Activated CD4-positive, CD25-positive, alpha-beta regulatory T cell treated with anti-CD3 and anti-CD28 coated beads, Interleukin-2, amount 50 U/mL, for 72 hours (primary cell): ENCODE measurements around the gene DLX1.
"Not testable (repeated sequence)": the region's sequence is repeated elsewhere in the genome, so short reads cannot be mapped to it uniquely, and the experiment has no call there.

Experiments used
- DNase-seq: peaks from one replicate; pipeline ENCODE4 v3.0.0; 2021

Gene DLX1

GRCh38 chr2:172100080-172100934 lies 15.0 kb downstream of the DLX1 start:
- no peak for DNase-seq

- DNase-seq, result no peak
These were observed 15.9 kb downstream of the DLX1 start for GRCh38 chr2:172100935-172101820.

GRCh38 chr2:172101821-172102390 lies 16.6 kb downstream of the DLX1 start:
- DNase-seq, result no peak

- DNase-seq, result peak; percentile 57
These were observed 17.4 kb downstream of the DLX1 start, which contains the start of gene DLX2 for GRCh38 chr2:172102391-172103359. TSS of gene DLX2 (minus strand) at chr2:172102900. CDS start at chr2:172102538, 362 bp downstream.

GRCh38 chr2:172103471-172104272 lies 18.4 kb downstream of the DLX1 start:
- DNase-seq, result peak; percentile 81

- DNase-seq, result no peak
These were observed 20.3 kb downstream of the DLX1 start for GRCh38 chr2:172105471-172106107.

- DNase-seq, result peak; percentile 35
These were observed 21.0 kb downstream of the DLX1 start for GRCh38 chr2:172106108-172106961.

- DNase-seq, result no peak
These were observed 22.6 kb downstream of the DLX1 start for GRCh38 chr2:172107690-172108586.

- DNase-seq, result no peak
These were observed 23.3 kb downstream of the DLX1 start for GRCh38 chr2:172108587-172108930.

- DNase-seq, result no peak
These were observed 24.1 kb downstream of the DLX1 start for GRCh38 chr2:172109256-172109987.

- DNase-seq, result no peak
These were observed 24.9 kb downstream of the DLX1 start for GRCh38 chr2:172109988-172110811.

GRCh38 chr2:172113617-172114016 lies 28.3 kb downstream of the DLX1 start:
- DNase-seq, result no peak

GRCh38 chr2:172114176-172114575 lies 28.9 kb downstream of the DLX1 start:
- not testable (repeated sequence) for DNase-seq

GRCh38 chr2:172114579-172114978 lies 29.3 kb downstream of the DLX1 start:
- no peak for DNase-seq

- no peak for DNase-seq
These were observed 30.8 kb downstream of the DLX1 start for GRCh38 chr2:172116107-172116506.

GRCh38 chr2:172119089-172119488 lies 33.8 kb downstream of the DLX1 start:
- no peak for DNase-seq

GRCh38 chr2:172120118-172120517 lies 34.8 kb downstream of the DLX1 start:
- DNase-seq, result no peak
